Activated effector memory CD4-positive, alpha-beta T cell treated with Interleukin-2 at 50 U/mL for 16 hours (primary cell): ENCODE measurements around the gene XRCC2.

ENCODE experiments used
- DNase-seq: peaks from one replicate; pipeline ENCODE4 v3.0.0-alpha.2; 2020

Gene XRCC2

GRCh38 chr7:152608656-152609055 lies 67.3 kb downstream of the XRCC2 start:
- no peak for DNase-seq

- no peak for DNase-seq
These were observed 67.7 kb downstream of the XRCC2 start for GRCh38 chr7:152608208-152608607.

- DNase-seq: no peak
These were observed 68.9 kb downstream of the XRCC2 start for GRCh38 chr7:152607007-152607406.

GRCh38 chr7:152602962-152603361 lies 73.0 kb downstream of the XRCC2 start:
- DNase-seq: no peak

GRCh38 chr7:152601305-152601798 lies 74.6 kb downstream of the XRCC2 start:
- DNase-seq: no peak

- DNase-seq: no peak
These were observed 75.7 kb downstream of the XRCC2 start for GRCh38 chr7:152600266-152600665.

GRCh38 chr7:152597507-152597906 lies 78.4 kb downstream of the XRCC2 start:
- DNase-seq: no peak

- DNase-seq: no peak
These were observed 79.1 kb downstream of the XRCC2 start for GRCh38 chr7:152596824-152597223.
